Upper lobe of right lung (tissue), 1 donor: ENCODE data around the gene TTLL11. TPM values are rescaled to one million over a fixed set of nuclear protein-coding genes. Genes with fewer than 3 reads are reported as not detected.

Experiments used
- ATAC-seq: fragments of 200-7000 bp; cut with Tn5 transposase; one replicate; pipeline ENCODE4 v1.9.1; 2020; ENCODE audit warnings: mild to moderate bottlenecking, moderate library complexity
- DNase-seq: peaks from one replicate; pipeline ENCODE4 v3.0.0-alpha.2; 2020
- H3K27ac ChIP-seq: fragments of 200-600 bp; one replicate; pipeline ENCODE4 v1.8.0; 2022
- H3K27me3 ChIP-seq: fragments of 200-600 bp; one replicate; pipeline ENCODE4 v1.8.0; 2022; ENCODE audit warnings: mild to moderate bottlenecking
- H3K36me3 ChIP-seq: fragments of 200-600 bp; one replicate; pipeline ENCODE4 v1.8.0; 2022
- H3K4me1 ChIP-seq: fragments of 200-600 bp; one replicate; pipeline ENCODE4 v1.8.0; 2022
- H3K4me3 ChIP-seq: fragments of 200-600 bp; one replicate; pipeline ENCODE4 v1.8.0; 2022; ENCODE audit warnings: mild to moderate bottlenecking
- H3K9me3 ChIP-seq: fragments of 200-600 bp; one replicate; pipeline ENCODE4 v1.8.0; 2022
- intact Hi-C: fragments of 100-400 bp; cut with DNase I; formaldehyde crosslinking; loops from one replicate; pipeline ENCODE4 v1.11.0; 2022
- total RNA-seq: library from RNA; stranded (reverse); fragmentation: NEBNext Ultra II Directional; extraction: Animal tissue kit (Norgen Biotek cat#: 25700); gene quantifications from one replicate; pipeline ENCODE4 v1.2.1, GENCODE V29; 2021
- TF ChIP-seq, protein P1 (sequence below): fragments of 200-600 bp; IDR thresholded peaks from one replicate; pipeline ENCODE4 v1.8.0; 2022; ENCODE audit warnings: antibody characterized with exemption
- donor health status: DM: no; HTN: yes; CAD: no; lungs with severe emphysema.

Gene TTLL11
- total RNA-seq, 1 donor from 2014 or later: 10.7 TPM

DNA sequence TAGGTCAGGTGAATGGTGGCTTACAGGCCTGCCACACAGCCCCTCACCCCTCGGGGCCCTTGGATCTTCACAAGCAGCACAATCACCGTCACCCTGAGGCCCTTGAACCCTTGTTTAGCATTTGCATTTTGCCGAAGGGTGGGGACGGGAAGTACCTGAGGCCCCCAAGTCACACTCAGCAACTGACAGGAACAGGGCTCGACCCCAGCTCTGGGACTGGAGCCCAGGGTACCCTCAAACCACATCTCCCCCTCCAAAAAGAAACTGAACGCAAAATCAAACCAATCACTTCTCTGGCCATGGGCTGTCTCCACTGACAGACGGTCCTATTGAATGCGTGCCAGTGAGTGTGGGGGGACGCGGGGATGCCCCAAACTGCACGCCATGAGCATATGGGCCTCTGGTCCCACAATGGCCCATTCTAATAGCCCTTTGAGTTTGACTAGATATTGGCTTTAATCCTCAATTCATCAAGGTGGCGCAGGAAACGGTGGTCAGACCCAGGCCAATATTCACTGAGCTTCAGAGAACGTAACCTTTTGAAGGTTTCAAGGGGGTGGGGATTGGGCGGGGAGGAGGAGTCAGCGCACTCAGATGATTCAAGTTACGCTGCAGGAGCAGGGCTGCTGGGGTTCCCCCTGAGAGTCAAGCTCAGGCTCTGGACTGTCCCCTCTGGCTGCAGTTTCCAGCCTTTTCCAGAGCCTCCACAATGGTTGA lies 265.7 kb downstream of the TTLL11 start:
- Histone ChIP-seq H3K27me3 (no peaks in the 10 kb centered on the region), H3K9me3 (no peaks in the 10 kb centered on the region), H3K36me3 (no peaks in the 10 kb centered on the region), H3K4me3 (no peak overlapping the region), H3K27ac (no peak overlapping the region), H3K4me1 (no peaks in the 10 kb centered on the region)
- intact Hi-C loops: no loop called here
- peak; percentile 29 for DNase-seq
- ATAC-seq: no peak
- TF ChIP-seq, protein P1, sequence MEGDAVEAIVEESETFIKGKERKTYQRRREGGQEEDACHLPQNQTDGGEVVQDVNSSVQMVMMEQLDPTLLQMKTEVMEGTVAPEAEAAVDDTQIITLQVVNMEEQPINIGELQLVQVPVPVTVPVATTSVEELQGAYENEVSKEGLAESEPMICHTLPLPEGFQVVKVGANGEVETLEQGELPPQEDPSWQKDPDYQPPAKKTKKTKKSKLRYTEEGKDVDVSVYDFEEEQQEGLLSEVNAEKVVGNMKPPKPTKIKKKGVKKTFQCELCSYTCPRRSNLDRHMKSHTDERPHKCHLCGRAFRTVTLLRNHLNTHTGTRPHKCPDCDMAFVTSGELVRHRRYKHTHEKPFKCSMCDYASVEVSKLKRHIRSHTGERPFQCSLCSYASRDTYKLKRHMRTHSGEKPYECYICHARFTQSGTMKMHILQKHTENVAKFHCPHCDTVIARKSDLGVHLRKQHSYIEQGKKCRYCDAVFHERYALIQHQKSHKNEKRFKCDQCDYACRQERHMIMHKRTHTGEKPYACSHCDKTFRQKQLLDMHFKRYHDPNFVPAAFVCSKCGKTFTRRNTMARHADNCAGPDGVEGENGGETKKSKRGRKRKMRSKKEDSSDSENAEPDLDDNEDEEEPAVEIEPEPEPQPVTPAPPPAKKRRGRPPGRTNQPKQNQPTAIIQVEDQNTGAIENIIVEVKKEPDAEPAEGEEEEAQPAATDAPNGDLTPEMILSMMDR: no peak

DNA sequence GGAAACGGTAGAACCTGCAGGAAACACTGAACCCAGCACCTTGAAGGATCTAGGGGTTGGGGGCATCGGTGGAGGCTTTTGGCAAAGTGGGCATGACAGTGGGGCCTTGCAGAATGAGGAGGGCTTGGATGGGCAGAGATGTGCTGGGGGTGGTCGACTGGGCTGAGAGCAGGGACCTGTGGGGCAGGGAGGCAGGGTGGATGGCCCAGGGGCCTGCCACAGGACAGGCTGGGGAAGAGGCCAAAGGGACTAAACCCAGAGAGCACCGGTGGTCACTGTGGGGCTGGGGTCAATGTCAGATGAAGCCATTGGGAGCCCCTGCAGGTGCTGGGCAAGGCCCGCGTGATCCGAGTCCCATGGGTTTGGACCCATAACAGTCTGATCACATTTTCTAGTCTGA lies 266.4 kb downstream of the TTLL11 start:
- intact Hi-C loops: no loop called here
- no peaks in the 10 kb centered on the region for H3K9me3 ChIP-seq
- no peak overlapping the region for H3K27ac ChIP-seq
- ATAC-seq: no peak
- H3K4me1 ChIP-seq: no peaks in the 10 kb centered on the region
- no peaks in the 10 kb centered on the region for H3K27me3 ChIP-seq
- H3K36me3 ChIP-seq: no peaks in the 10 kb centered on the region
- DNase-seq: peak; percentile 36
- TF ChIP-seq, protein P1: no peak
- no peak overlapping the region for H3K4me3 ChIP-seq

DNA sequence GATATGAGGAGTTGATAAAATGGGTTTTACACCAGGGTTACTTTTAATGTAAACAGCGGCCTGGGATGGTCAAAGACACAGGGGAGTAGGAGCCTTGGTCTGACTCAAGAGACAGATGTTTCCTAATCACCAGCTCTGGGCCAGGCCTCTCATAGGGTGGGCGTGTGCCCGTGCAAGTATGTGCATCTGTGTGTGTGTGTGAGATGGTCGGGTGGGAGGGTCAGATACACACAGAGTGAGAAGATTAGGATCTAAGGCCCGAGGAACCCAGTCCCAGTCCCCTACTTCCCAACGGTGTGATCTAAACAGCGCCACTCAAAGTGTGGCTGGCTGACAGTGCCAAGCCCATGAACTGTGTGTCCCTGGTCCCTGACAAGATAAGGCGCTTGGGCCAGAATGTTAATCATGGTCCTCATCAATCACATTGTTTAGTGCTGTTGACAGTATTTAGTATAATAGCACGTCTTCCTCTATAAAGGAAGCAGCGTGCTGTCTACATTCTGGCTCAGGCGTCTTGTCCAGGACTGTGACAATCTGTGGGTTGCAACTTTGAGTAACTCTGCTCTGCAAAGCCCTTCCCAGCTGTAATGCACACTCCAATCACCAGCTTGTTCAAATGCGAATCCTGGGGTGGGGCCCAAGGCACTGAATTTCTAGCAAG lies 267.9 kb downstream of the TTLL11 start:
- peak; percentile 58 for ATAC-seq
- no peaks in the 10 kb centered on the region for H3K9me3 ChIP-seq
- H3K4me3 ChIP-seq: no peak overlapping the region
- H3K27me3 ChIP-seq: no peaks in the 10 kb centered on the region
- TF ChIP-seq, protein P1: no peak
- no peak overlapping the region for H3K27ac ChIP-seq
- H3K4me1 ChIP-seq: no peaks in the 10 kb centered on the region
- peak; percentile 40 for DNase-seq
- intact Hi-C loops: no loop called here
- no peaks in the 10 kb centered on the region for H3K36me3 ChIP-seq

DNA sequence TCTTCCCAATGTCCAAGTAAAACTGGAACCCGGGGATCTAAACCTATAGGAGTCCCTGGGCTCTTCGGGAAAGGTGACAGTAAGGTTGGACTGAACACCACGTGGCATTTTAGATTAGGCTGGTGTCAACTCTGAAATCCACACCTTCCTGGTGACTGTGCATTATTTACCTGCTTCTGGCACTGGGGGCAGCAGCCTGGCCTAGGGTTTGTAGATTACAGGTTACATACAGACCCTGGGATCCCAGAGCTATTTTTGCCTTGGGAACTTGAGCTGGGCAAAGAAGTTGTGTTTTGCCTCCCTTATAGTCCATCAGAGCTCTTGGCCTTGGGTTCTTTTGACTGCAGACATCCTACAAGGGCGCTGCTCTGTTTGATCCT lies 268.5 kb downstream of the TTLL11 start:
- ATAC-seq: no peak

DNA sequence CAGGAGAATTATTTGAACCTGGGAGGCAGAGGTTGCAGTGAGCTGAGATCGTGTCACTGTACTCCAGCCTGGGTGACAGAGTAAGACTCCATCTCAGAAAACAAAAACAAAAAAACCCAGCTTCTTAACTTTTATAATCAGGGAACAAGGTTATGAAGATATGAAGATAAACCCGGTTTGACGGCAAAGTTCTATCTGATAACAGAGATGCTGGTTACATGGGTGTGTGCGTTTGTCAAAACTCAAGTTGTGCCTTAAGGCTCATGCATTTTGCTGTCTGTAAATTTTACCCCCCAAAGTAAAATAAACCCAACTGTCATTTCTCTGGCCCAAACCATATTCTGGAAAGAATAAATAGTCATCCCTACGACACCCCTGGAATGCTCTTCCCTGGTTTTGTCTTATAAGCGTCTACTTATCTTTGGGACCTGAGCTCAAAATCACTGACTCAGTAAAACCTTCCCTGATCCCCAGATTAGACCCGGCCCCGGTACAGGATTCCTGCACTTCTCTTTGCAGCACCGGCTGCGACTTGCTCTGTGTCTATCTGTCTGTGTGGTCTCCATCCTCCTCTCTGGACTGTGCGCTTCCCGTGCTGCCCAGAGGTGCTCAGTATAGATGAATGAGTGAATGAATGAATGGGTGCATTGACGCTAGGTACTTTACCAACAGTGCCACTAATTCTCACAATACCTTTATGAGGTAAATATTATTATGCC lies 269.5 kb downstream of the TTLL11 start:
- no peak overlapping the region for H3K4me3 ChIP-seq
- no peaks in the 10 kb centered on the region for H3K36me3 ChIP-seq
- TF ChIP-seq, protein P1: no peak
- intact Hi-C loops: no loop called here
- H3K9me3 ChIP-seq: no peaks in the 10 kb centered on the region
- H3K27me3 ChIP-seq: no peaks in the 10 kb centered on the region
- ATAC-seq (no peak), DNase-seq (no peak)
- no peaks in the 10 kb centered on the region for H3K4me1 ChIP-seq
- H3K27ac ChIP-seq: no peak overlapping the region

More for the DNA sequence above, 268.5 kb downstream of the TTLL11 start:
- H3K36me3 ChIP-seq: no peaks in the 10 kb centered on the region
- no peaks in the 10 kb centered on the region for H3K4me1 ChIP-seq
- no peak overlapping the region for H3K27ac ChIP-seq
- no peaks in the 10 kb centered on the region for H3K27me3 ChIP-seq
- DNase-seq: no peak
- TF ChIP-seq, protein P1: no peak
- H3K4me3 ChIP-seq: no peak overlapping the region
- H3K9me3 ChIP-seq: no peaks in the 10 kb centered on the region
- intact Hi-C loops: no loop called here
